Heart left ventricle (tissue), 16 donors: ENCODE measurements around the gene VAT1L. TPM values are rescaled to one million over a fixed set of nuclear protein-coding genes. Genes with fewer than 3 reads are reported as not detected.

Experiments
- ATAC-seq, 4 donors: fragments of 200-7000 bp; cut with Tn5 transposase; one replicate each; pipeline ENCODE4 v1.9.1; 2020 to 2022; ENCODE audit warnings: moderate library complexity in 4 of 4, mild to moderate bottlenecking in 3 of 4, moderate number of reproducible peaks in 1 of 4
- DNase-seq, 5 donors: peaks; one replicate each; pipeline ENCODE4 v3.0.0-alpha.2; 2020
- H3K27ac ChIP-seq, 12 donors: fragments of 200-600 bp; sonication (generic) in 4 of 12; one replicate each; pipeline versions ENCODE4 v1.5.0 to v1.8.0; 2016 to 2022; ENCODE audit warnings: mild to moderate bottlenecking in 2 of 12
- H3K27me3 ChIP-seq, 9 donors: fragments of 200-600 bp; sonication (generic) in 2 of 9; one replicate each; pipeline versions ENCODE4 v1.5.1 to v1.8.0; 2016 to 2022; ENCODE audit warnings: mild to moderate bottlenecking in 3 of 9
- H3K36me3 ChIP-seq, 9 donors: fragments of 200-600 bp; sonication (generic) in 2 of 9; one replicate each; pipeline versions ENCODE4 v1.5.0 to v1.8.0; 2018 to 2022; ENCODE audit warnings: mild to moderate bottlenecking in 2 of 9
- H3K4me1 ChIP-seq, 12 donors: fragments of 200-600 bp; sonication (generic) in 4 of 12; one replicate each; pipeline versions ENCODE4 v1.5.0 to v1.8.0; 2016 to 2022; ENCODE audit warnings: mild to moderate bottlenecking in 3 of 12
- H3K4me3 ChIP-seq, 12 donors: fragments of 200-600 bp; sonication (generic) in 4 of 12; one replicate each; pipeline versions ENCODE4 v1.5.0 to v1.8.0; 2017 to 2022; ENCODE audit warnings: mild to moderate bottlenecking in 9 of 12, moderate library complexity in 4 of 12
- H3K9me3 ChIP-seq, 12 donors: fragments of 200-600 bp; sonication (generic) in 4 of 12; one replicate each; pipeline versions ENCODE4 v1.5.0 to v1.8.0; 2016 to 2022; ENCODE audit warnings: mild to moderate bottlenecking in 1 of 12
- CTCF ChIP-seq, 12 donors: fragments of 200-600 bp; sonication (generic) in 4 of 12; IDR thresholded peaks; one replicate each; pipeline versions ENCODE4 v1.5.0 to v1.8.0; 2018 to 2022; ENCODE audit warnings: antibody characterized with exemption in 12 of 12, mild to moderate bottlenecking in 5 of 12
- POLR2A ChIP-seq, 2 donors: fragments of 450-650 bp; IDR thresholded peaks; one replicate each; pipeline ENCODE4 v1.6.1; 2017; ENCODE audit warnings: antibody characterized with exemption in 2 of 2, mild to moderate bottlenecking in 2 of 2, moderate library complexity in 2 of 2
- WGBS, 4 donors: extraction: QIAGEN DNeasy Blood & Tissue Kit in 2 of 4; methylation state at CpG; one replicate each; pipeline versions ENCODE4 v1.1.5 to v1.1.7; 2013 to 2018; 5-methylcytosine and 5-hydroxymethylcytosine counted together
- intact Hi-C, 10 donors: fragments of 100-400 bp; cut with DNase I; formaldehyde crosslinking; loops; one replicate each; pipeline versions ENCODE4 v1.11.1 to v1.14.2; 2022
- polyA plus RNA-seq, 2 donors: library from polyadenylated mRNA; stranded (reverse); fragments of 200-250 nt; gene quantifications; one replicate each; pipeline ENCODE4 v1.2.3, GENCODE V29; 2013
- total RNA-seq, 9 donors: library from RNA; depleted of rRNA in 2 of 9; stranded (reverse); fragments of >200 nt in 2 of 9; fragmentation: NEBNext Ultra II Directional in 3 of 9; extraction: Animal tissue kit (Norgen Biotek cat#: 25700) in 3 of 9; gene quantifications; one replicate each; pipeline versions ENCODE4 v1.1.0 to v1.2.4, GENCODE V29; 2016 to 2023
- donor health status: ischemic (EF 13 %, LVEDD 7.1; RV severe dilation, severe dysfunction).
- donor health status: healthy with polysubstance abuse.
- donor health status: DM: no; HTN: yes; CAD: no.
- donor health status: DM: no; HTN: no; CAD: no.
- donor health status: ischemic (EF 25% LVEDD 6.9; RV normal size, moderate dysfunction).
- donor health status: ischemic (EF 25% LVEDD 5.7; RV mildly dilated, moderate dysfunction).
- donor health status: healthy.
- donor health status: DM: yes; HTN: yes; CAD: no.
- donor health status: ischemic (EF 35%, LVEDD 5.7; RV mildly dilated, moderate dysfunction).
- donor health status: nonischemic (EF 11% LVEDD 7.7; RV severe dilation, severe dysfunction).
- donor health status: DM: yes; HTN: yes; CAD: no.
- donor health status: PGD.
- donor health status: ischemic (EF 29% LVEDD 5.4; RV normal size, mild dysfunction).
- donor health status: nonischemic (EF 23%, LVEDD 6.1; RV moderate dilation, normal function).

The VAT1L gene
- total and polyA plus RNA-seq, 11 donors: 0.32 to 57.5 (median 11.0) TPM

GRCh38 chr16:77789085-77790008 is 983 bp downstream of the VAT1L start:
- Histone ChIP-seq H3K27ac (peak overlapping the region in 1 of 12 donors; percentile 9), H3K36me3 (no peaks in the 10 kb centered on the region), H3K9me3 (no peaks in the 10 kb centered on the region), H3K4me1 (peaks cover 0 to 25% (median 7%) of the 10 kb centered on the region in 12 donors), H3K4me3 (peak overlapping the region; percentile 47 to 78 (median 62)), H3K27me3 (peaks cover 6 to 66% (median 13%) of the 10 kb centered on the region in 9 donors)
- WGBS, 4 donors: 3 to 7% (median 5%) methylated on average over 32 to 34 of the region's 34 CpGs
- intact Hi-C loops: loop anchor here in 4 of 10 donors (5.0 to 10.0 kb wide), 4 partner anchors 115 to 183 kb away; no protein-coding TSS in a partner anchor
- TF ChIP-seq CTCF (IDR thresholded peaks at IDR 0.05) (no peak), POLR2A (IDR thresholded peaks at IDR 0.05) (no peak)
- ATAC-seq: peak; percentile 4 to 53 (median 36)
- DNase-seq: no peak

GRCh38 chr16:77790009-77790372 is 1.6 kb downstream of the VAT1L start:
- Histone ChIP-seq H3K36me3 (no peaks in the 10 kb centered on the region), H3K9me3 (no peaks in the 10 kb centered on the region), H3K27ac (peak overlapping the region in 1 of 12 donors; percentile 9), H3K4me1 (peaks cover 0 to 25% (median 7%) of the 10 kb centered on the region in 12 donors), H3K4me3 (peak overlapping the region in 9 of 12 donors; percentile 47 to 78 (median 64)), H3K27me3 (peaks cover 6 to 66% (median 13%) of the 10 kb centered on the region in 9 donors)
- intact Hi-C loops: loop anchor here in 2 of 10 donors (5.0 to 10.0 kb wide), 2 partner anchors 162 to 175 kb away; no protein-coding TSS in a partner anchor
- no peak for DNase-seq
- no peak for TF ChIP-seq POLR2A (IDR thresholded peaks at IDR 0.05)
- no peak for TF ChIP-seq CTCF (IDR thresholded peaks at IDR 0.05)
- ATAC-seq: peak in 1 of 4 donors; percentile 9
- WGBS, 4 donors: 10 to 27% (median 17%) methylated on average over 10 to 11 of the region's 11 CpGs

DNA sequence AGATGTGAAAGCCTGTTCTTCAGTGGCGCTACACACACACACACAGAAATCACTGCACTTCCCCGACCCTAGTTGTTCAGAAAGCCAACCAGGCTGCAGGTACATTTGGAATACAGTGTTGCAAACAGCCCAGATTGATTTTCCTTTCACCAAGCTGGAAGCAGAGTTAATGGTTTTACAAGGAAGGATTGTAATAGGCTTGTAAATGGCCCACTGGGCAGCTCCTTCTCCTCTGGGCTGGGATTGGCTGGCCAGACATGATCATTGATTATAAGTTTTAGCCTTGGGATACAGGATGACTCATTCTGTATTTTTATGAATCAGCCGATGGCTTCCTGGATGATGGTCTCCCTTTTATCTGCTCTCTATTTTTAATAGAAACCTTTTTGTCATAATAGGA is 2.5 kb downstream of the VAT1L start:
- intact Hi-C loops: loop anchor here in 2 of 10 donors (5.0 to 10.0 kb wide), 2 partner anchors 161 to 174 kb away; no protein-coding TSS in a partner anchor
- H3K27me3 ChIP-seq: peaks cover 6 to 65% (median 13%) of the 10 kb centered on the region in 9 donors
- ATAC-seq: no peak
- no peaks in the 10 kb centered on the region for H3K9me3 ChIP-seq
- H3K27ac ChIP-seq: no peak overlapping the region
- no peaks in the 10 kb centered on the region for H3K36me3 ChIP-seq
- 73 to 80% (median 79%) methylated on average over 3 of the region's 3 CpGs for WGBS, 4 donors
- no peak for DNase-seq
- TF ChIP-seq CTCF (IDR thresholded peaks at IDR 0.05) (no peak), POLR2A (IDR thresholded peaks at IDR 0.05) (no peak)
- H3K4me3 ChIP-seq: no peak overlapping the region
- peaks cover 0 to 25% (median 7%) of the 10 kb centered on the region in 12 donors for H3K4me1 ChIP-seq

GRCh38 chr16:77793417-77793816 is 5.1 kb downstream of the VAT1L start:
- Histone ChIP-seq H3K27ac (no peak overlapping the region), H3K9me3 (no peaks in the 10 kb centered on the region), H3K36me3 (no peaks in the 10 kb centered on the region), H3K27me3 (peaks cover 5 to 42% (median 12%) of the 10 kb centered on the region in 9 donors), H3K4me3 (no peak overlapping the region), H3K4me1 (peaks cover 0 to 18% (median 5%) of the 10 kb centered on the region in 12 donors)
- intact Hi-C loops: loop anchor here in 2 of 10 donors (5.0 to 10.0 kb wide), 2 partner anchors 159 to 171 kb away; no protein-coding TSS in a partner anchor
- no peak for DNase-seq
- WGBS, 4 donors: 57 to 85% (median 72%) methylated on average over 2 of the region's 2 CpGs
- TF ChIP-seq POLR2A (IDR thresholded peaks at IDR 0.05) (no peak), CTCF (IDR thresholded peaks at IDR 0.05) (no peak)
- no peak for ATAC-seq
